Omental fat pad (tissue), 4 donors: ENCODE data around the gene GNMT. TPM values are rescaled to one million over a fixed set of nuclear protein-coding genes. Genes with fewer than 3 reads are reported as not detected.

Experiments
- ATAC-seq: fragments of 150-250 bp; one replicate; pipeline ENCODE4 v1.9.1; 2016; ENCODE audit warnings: mild to moderate bottlenecking, moderate library complexity; ENCODE audit not compliant: low FRiP score
- DNase-seq: peaks from one replicate; pipeline ENCODE4 v3.0.0-alpha.2; 2019; ENCODE audit warnings: low spot score
- CTCF ChIP-seq, 3 donors: fragments of 450-650 bp; IDR thresholded peaks; one replicate each; pipeline ENCODE4 v1.5.1; 2016 to 2017; ENCODE audit warnings: antibody characterized with exemption in 3 of 3, mild to moderate bottlenecking in 3 of 3, moderate library complexity in 2 of 3
- total RNA-seq, 4 donors: library from RNA; depleted of rRNA; stranded (reverse); fragments of >200 nt; gene quantifications; one replicate each; pipeline ENCODE4 v1.1.0, GENCODE V29; 2016

The GNMT gene
- total RNA-seq, 4 donors from 2014 or later, result 0.84 to 1.1 (median 1.0) TPM; not detected in 1

GRCh38 chr6:42923666-42924065 lies 36.9 kb upstream of the GNMT start:
- ATAC-seq (no peak), DNase-seq (no peak)
- no peak for TF ChIP-seq CTCF (IDR thresholded peaks at IDR 0.05)

GRCh38 chr6:42925248-42925857 lies 35.2 kb upstream of the GNMT start:
- DNase-seq (no peak), ATAC-seq (no peak)
- TF ChIP-seq CTCF (IDR thresholded peaks at IDR 0.05), result no peak

GRCh38 chr6:42928986-42929820 lies 31.4 kb upstream of the GNMT start, which contains the start of gene CNPY3:
Gene CNPY3 (plus strand): TSS chr6:42929480. CDS start chr6:42929571, 91 bp downstream.
- peak; percentile 95 for ATAC-seq
- no peak for TF ChIP-seq CTCF (IDR thresholded peaks at IDR 0.05)
- DNase-seq, result peak; percentile 63

- ATAC-seq (peak; percentile 40), DNase-seq (no peak)
- TF ChIP-seq CTCF (IDR thresholded peaks at IDR 0.05), result no peak
Measured at GRCh38 chr6:42929821-42930360, 30.7 kb upstream of the GNMT start.

GRCh38 chr6:42932412-42932811 lies 28.1 kb upstream of the GNMT start:
- no peak for TF ChIP-seq CTCF (IDR thresholded peaks at IDR 0.05)
- ATAC-seq (no peak), DNase-seq (no peak)

- TF ChIP-seq CTCF (IDR thresholded peaks at IDR 0.05), result no peak
- DNase-seq, result no peak
- no peak for ATAC-seq
Measured at GRCh38 chr6:42933205-42933604, 27.3 kb upstream of the GNMT start.
